GM18861 (cell line): ENCODE measurements around the gene ASB1.

Source experiments
- ATAC-seq: cut with Tn5 transposase; IDR thresholded peaks from one replicate; pipeline ENCODE4 v1.9.1; 2021; ENCODE audit not compliant: unreplicated experiment

ASB1 gene

GRCh38 chr2:238422285-238422684, 4.4 kb upstream of the ASB1 start:
- no peak for ATAC-seq

- ATAC-seq = no peak
Observed at GRCh38 chr2:238422940-238423339, 3.8 kb upstream of the ASB1 start.

- ATAC-seq = no peak
Observed at GRCh38 chr2:238423561-238424312, 3.0 kb upstream of the ASB1 start.

- no peak for ATAC-seq
Observed at GRCh38 chr2:238424313-238424700, 2.4 kb upstream of the ASB1 start.

- ATAC-seq = no peak
Observed at GRCh38 chr2:238425505-238425978, 1.2 kb upstream of the ASB1 start.

GRCh38 chr2:238425979-238426567, 654 bp upstream of the ASB1 start:
- ATAC-seq = peak; percentile 4

GRCh38 chr2:238427435-238428162, 872 bp downstream of the ASB1 start:
- no peak for ATAC-seq

- no peak for ATAC-seq
Observed at GRCh38 chr2:238428866-238429265, 2.1 kb downstream of the ASB1 start.

- no peak for ATAC-seq
Observed at GRCh38 chr2:238430781-238431180, 4.1 kb downstream of the ASB1 start.

- ATAC-seq = no peak
Observed at GRCh38 chr2:238431456-238431855, 4.7 kb downstream of the ASB1 start.

- no peak for ATAC-seq
Observed at GRCh38 chr2:238433300-238433915, 6.7 kb downstream of the ASB1 start.

GRCh38 chr2:238433941-238434845, 7.5 kb downstream of the ASB1 start:
- ATAC-seq = no peak

- ATAC-seq = no peak
Observed at GRCh38 chr2:238434846-238435751, 8.4 kb downstream of the ASB1 start.

GRCh38 chr2:238435752-238436096, 9.0 kb downstream of the ASB1 start:
- ATAC-seq = no peak

GRCh38 chr2:238438856-238439849, 12.4 kb downstream of the ASB1 start:
- no peak for ATAC-seq

- no peak for ATAC-seq
Observed at GRCh38 chr2:238439917-238440316, 13.2 kb downstream of the ASB1 start.

GRCh38 chr2:238440331-238440730, 13.6 kb downstream of the ASB1 start:
- ATAC-seq = no peak

GRCh38 chr2:238440767-238441166, 14.0 kb downstream of the ASB1 start:
- no peak for ATAC-seq
